GM19463 (cell line): Measurements from ENCODE around the gene GARNL3.

Experiments used
- ATAC-seq: cut with Tn5 transposase; IDR thresholded peaks from one replicate; pipeline ENCODE4 v1.9.1; 2021; ENCODE audit warnings: mild to moderate bottlenecking, moderate library complexity; ENCODE audit not compliant: unreplicated experiment

The GARNL3 gene

GRCh38 chr9:127277770-127278169 lies 13.2 kb downstream of the GARNL3 start:
- no peak for ATAC-seq

GRCh38 chr9:127278372-127278771 lies 13.8 kb downstream of the GARNL3 start:
- ATAC-seq: no peak

- ATAC-seq: no peak
Observed at GRCh38 chr9:127279717-127280285, 15.2 kb downstream of the GARNL3 start.

- no peak for ATAC-seq
Observed at GRCh38 chr9:127280880-127281660, 16.5 kb downstream of the GARNL3 start.

- no peak for ATAC-seq
Observed at GRCh38 chr9:127281891-127282290, 17.3 kb downstream of the GARNL3 start.

GRCh38 chr9:127282611-127283010 lies 18.0 kb downstream of the GARNL3 start:
- ATAC-seq: no peak

GRCh38 chr9:127283135-127283534 lies 18.6 kb downstream of the GARNL3 start:
- no peak for ATAC-seq

GRCh38 chr9:127283917-127284497 lies 19.4 kb downstream of the GARNL3 start:
- ATAC-seq: no peak

GRCh38 chr9:127285965-127286364 lies 21.4 kb downstream of the GARNL3 start:
- ATAC-seq: no peak

GRCh38 chr9:127290561-127291065 lies 26.0 kb downstream of the GARNL3 start:
- ATAC-seq: no peak

- ATAC-seq: no peak
Observed at GRCh38 chr9:127291246-127291778, 26.7 kb downstream of the GARNL3 start.

- no peak for ATAC-seq
Observed at GRCh38 chr9:127292415-127292814, 27.8 kb downstream of the GARNL3 start.

GRCh38 chr9:127293328-127293727 lies 28.8 kb downstream of the GARNL3 start:
- no peak for ATAC-seq

- ATAC-seq: no peak
Observed at GRCh38 chr9:127293767-127294166, 29.2 kb downstream of the GARNL3 start.

GRCh38 chr9:127295005-127295404 lies 30.4 kb downstream of the GARNL3 start:
- ATAC-seq: no peak

GRCh38 chr9:127300886-127301447 lies 36.4 kb downstream of the GARNL3 start:
- ATAC-seq: no peak

- ATAC-seq: no peak
Observed at GRCh38 chr9:127303830-127304229, 39.3 kb downstream of the GARNL3 start.

GRCh38 chr9:127305206-127305837 lies 40.7 kb downstream of the GARNL3 start:
- no peak for ATAC-seq

- ATAC-seq: no peak
Observed at GRCh38 chr9:127305838-127306226, 41.3 kb downstream of the GARNL3 start.

- ATAC-seq: no peak
Observed at GRCh38 chr9:127307802-127308201, 43.2 kb downstream of the GARNL3 start.
